ENCODE measurements around the gene FZR1. TPM values are rescaled to one million over a fixed set of nuclear protein-coding genes. Genes with fewer than 3 reads are reported as not detected.

The FZR1 gene
- total RNA-seq, 1 donor from 2014 or later: 25.5 TPM

DNA sequence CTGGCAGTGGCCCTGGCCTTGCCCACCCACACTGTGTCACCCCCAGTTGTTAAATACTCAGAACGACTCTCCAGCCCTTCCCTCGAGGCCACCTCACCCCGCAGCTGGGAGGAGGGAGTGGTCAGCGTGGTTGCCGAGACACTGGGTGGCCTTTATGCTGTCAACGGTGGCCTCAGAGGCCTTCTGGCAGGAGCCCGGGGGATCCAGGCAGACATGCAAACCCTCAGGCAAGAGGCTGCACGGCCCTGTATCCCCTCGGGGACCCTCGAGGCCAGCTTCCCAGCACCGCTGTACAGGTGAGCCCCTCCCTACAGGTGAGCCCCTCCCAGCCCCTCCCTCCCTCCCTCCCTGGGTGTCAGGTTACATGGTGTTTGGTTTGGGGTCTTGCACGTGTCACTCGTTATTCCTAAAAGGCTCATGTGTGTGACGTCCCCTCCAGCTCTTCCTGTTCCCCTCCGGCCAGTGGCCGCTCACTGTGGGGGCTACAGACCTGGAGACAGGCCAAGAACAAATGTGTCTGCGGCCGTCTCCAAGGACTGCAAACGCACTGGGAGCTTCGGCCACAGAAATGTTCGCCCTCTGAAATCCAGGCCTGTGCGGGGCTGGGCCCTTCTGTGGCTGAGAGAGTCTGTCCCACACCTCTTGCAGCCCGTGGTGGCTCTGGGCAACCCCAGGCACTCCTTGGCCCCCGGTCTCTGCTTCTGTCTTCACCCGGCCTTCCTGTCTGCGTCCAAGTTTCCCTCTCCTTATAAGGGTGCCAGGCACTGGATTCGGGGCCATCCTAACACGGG, 33.0 kb downstream of the FZR1 start, which contains the start of gene TEKTIP1:
TSS of gene TEKTIP1 (plus strand) at position 210 of the 791 bp plus-strand sequence. CDS start at position 214, 4 bp downstream.
- no peak for DNase-seq (ENCODE audit: low read depth)
- Histone ChIP-seq H3K4me3 (ENCODE audit: low read depth, low read length) (no peak within 1 kb of the TSS), H3K36me3 (ENCODE audit: control insufficient read depth, insufficient read depth, low read length) (peaks cover 14% of the 10 kb centered on the region), H3K27me3 (ENCODE audit: control insufficient read depth, insufficient read depth, low read length) (no peaks in the 10 kb centered on the region)
- TF ChIP-seq, protein P1, sequence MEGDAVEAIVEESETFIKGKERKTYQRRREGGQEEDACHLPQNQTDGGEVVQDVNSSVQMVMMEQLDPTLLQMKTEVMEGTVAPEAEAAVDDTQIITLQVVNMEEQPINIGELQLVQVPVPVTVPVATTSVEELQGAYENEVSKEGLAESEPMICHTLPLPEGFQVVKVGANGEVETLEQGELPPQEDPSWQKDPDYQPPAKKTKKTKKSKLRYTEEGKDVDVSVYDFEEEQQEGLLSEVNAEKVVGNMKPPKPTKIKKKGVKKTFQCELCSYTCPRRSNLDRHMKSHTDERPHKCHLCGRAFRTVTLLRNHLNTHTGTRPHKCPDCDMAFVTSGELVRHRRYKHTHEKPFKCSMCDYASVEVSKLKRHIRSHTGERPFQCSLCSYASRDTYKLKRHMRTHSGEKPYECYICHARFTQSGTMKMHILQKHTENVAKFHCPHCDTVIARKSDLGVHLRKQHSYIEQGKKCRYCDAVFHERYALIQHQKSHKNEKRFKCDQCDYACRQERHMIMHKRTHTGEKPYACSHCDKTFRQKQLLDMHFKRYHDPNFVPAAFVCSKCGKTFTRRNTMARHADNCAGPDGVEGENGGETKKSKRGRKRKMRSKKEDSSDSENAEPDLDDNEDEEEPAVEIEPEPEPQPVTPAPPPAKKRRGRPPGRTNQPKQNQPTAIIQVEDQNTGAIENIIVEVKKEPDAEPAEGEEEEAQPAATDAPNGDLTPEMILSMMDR (IDR thresholded peaks at IDR 0.05; ENCODE audit: insufficient read depth, low read length, severe bottlenecking): no peak
- FAIRE-seq: no peak

DNA sequence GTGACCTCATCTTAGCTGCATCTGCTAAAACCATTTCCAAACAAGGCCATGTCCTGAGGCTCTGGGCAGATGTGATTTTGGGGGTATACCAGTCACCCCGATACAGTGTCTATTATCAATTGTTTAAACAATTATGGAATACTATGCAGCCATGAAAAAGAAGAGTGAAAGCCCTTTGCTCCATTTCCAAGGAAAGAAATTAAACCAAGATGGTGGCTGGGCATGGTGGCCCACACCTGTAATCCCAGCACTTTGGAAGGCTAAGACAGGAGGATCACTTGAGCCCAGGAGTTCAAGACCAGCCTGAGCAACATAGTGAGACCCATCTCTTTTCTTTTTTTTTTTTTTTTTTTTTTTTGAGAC, 33.6 kb downstream of the FZR1 start:
- Histone ChIP-seq H3K36me3 (ENCODE audit: control insufficient read depth, insufficient read depth, low read length) (peaks cover 11% of the 10 kb centered on the region), H3K4me3 (ENCODE audit: low read depth, low read length) (no peak overlapping the region), H3K27me3 (ENCODE audit: control insufficient read depth, insufficient read depth, low read length) (no peaks in the 10 kb centered on the region)
- TF ChIP-seq, protein P1 (IDR thresholded peaks at IDR 0.05; ENCODE audit: insufficient read depth, low read length, severe bottlenecking): no peak
- FAIRE-seq: no peak
- no peak for DNase-seq (ENCODE audit: low read depth)

DNA sequence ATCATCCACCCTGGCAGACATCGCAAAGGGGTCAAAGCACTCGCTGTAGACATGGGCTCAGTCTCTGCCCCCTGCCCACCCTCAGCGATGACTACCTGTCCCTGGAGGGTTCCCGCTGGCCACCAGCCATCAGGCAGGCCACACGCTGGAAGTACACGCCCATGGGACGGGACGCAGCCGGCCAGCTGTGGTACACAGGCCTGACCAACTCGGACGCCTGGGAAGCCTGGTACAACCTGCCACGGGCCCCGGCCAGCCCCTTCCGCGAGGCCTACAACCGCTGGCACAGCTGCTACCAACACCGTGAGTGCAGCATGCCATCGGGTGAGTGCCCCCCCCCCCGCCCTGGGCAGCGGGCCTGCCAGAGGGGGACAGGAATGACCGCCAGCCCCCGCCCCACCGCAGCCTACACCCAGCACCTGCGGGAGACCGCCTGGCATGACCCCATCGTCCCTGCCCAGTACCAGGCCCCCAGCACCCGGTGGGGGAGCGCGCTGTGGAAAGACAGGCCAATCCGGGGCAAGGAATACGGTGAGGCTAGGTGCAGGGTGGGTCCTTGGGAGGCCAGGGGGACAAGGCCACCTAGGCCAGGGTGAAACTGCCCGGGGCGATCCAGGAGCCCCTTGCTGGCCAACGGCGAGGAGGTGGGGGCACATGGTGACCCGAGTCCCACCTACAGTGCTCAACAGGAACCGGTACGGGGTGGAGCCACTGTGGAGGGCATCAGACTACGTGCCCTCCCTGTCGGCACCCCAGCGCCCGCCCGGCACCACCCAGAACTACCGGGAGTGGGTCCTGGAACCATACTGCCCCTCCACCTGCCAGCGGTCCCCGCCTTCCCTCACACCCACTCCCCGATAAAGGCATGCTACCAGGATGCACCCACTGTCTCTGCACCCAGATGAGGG, 37.3 kb downstream of the FZR1 start:
- no peak for FAIRE-seq
- TF ChIP-seq, protein P1 (IDR thresholded peaks at IDR 0.05; ENCODE audit: insufficient read depth, low read length, severe bottlenecking): no peak
- Histone ChIP-seq H3K36me3 (ENCODE audit: control insufficient read depth, insufficient read depth, low read length) (peaks cover 15% of the 10 kb centered on the region), H3K27me3 (ENCODE audit: control insufficient read depth, insufficient read depth, low read length) (no peaks in the 10 kb centered on the region), H3K4me3 (ENCODE audit: low read depth, low read length) (no peak overlapping the region)
- no peak for DNase-seq (ENCODE audit: low read depth)

DNA sequence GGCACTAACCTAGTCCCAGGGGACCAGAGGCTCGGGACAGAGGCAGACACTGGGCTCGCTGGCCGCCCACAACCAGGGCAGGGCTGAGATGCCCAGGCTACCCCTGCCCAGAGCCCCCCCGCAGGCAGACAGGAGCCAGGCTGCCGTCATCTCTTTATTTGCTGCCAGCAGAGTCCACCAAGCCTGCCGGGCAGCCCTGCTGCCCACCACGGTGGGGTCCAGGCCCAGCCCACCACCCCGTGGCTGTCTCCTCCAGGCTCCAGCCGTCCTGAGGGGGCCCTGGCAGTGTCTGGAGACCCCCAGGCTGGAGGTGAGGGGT, 37.9 kb downstream of the FZR1 start:
- peaks cover 17% of the 10 kb centered on the region for H3K36me3 ChIP-seq (ENCODE audit: control insufficient read depth, insufficient read depth, low read length)

DNA sequence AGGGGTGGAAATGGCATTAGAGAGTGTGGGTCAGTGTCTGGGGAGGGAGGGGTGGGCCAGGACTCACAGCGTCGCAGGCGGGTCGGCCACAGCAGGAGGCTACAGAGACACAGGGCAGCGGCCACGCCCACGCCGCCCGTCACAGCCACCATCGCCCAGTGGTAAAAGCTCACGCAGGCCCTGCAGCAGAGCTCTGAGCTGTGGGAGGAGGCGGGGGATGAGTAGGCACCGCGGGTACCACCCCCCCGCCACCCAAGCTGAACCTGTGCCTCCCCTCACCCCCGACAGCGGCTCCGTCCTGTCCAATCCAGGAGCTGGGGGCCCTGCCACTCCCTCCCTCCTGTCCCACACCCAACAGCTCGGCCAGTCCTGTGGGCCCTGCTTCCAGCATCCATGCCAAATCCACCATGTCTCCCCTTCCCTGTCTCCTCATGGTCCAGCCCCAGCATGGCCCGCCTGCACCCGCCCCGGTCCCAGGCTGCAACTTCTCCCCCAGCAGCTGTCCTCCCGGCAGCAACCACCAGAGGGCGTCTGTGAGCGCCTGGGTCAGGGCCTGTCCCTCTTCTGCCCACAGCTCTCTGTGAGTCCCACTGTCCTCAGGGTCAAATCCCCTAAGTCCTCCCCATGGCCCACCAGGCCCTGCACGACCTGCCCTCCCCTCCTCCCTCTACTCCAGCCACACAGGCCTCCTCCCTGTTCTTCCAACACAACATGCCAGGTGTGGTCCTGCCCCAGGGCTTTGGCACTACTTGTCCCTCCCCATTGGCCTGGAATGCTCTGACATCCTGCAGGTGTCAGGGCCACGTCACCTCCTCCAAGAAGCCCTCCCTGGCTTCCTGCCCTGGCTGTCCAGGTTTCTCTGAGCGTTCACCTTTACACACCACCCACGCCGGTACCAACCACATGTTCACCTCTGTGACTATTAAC, 38.9 kb downstream of the FZR1 start:
- FAIRE-seq (no peak), DNase-seq (ENCODE audit: low read depth) (peak; percentile 42)
- H3K27me3 ChIP-seq (ENCODE audit: control insufficient read depth, insufficient read depth, low read length): no peaks in the 10 kb centered on the region
- no peak overlapping the region for H3K4me3 ChIP-seq (ENCODE audit: low read depth, low read length)
- TF ChIP-seq, protein P1 (IDR thresholded peaks at IDR 0.05; ENCODE audit: insufficient read depth, low read length, severe bottlenecking): peak; percentile 95
- H3K36me3 ChIP-seq (ENCODE audit: control insufficient read depth, insufficient read depth, low read length): peaks cover 19% of the 10 kb centered on the region

More for the DNA sequence above, 37.9 kb downstream of the FZR1 start:
- H3K4me3 ChIP-seq (ENCODE audit: low read depth, low read length): no peak overlapping the region
- DNase-seq (ENCODE audit: low read depth) (no peak), FAIRE-seq (no peak)
- TF ChIP-seq, protein P1 (IDR thresholded peaks at IDR 0.05; ENCODE audit: insufficient read depth, low read length, severe bottlenecking): no peak
- H3K27me3 ChIP-seq (ENCODE audit: control insufficient read depth, insufficient read depth, low read length): no peaks in the 10 kb centered on the region
